GM19372 (cell line): ENCODE results near the gene SLC41A1.

ENCODE experiments used
- ATAC-seq: cut with Tn5 transposase; IDR thresholded peaks from one replicate; pipeline ENCODE4 v1.9.1; 2021; ENCODE audit warnings: mild to moderate bottlenecking, low read depth, moderate library complexity; ENCODE audit not compliant: unreplicated experiment

The SLC41A1 gene

DNA sequence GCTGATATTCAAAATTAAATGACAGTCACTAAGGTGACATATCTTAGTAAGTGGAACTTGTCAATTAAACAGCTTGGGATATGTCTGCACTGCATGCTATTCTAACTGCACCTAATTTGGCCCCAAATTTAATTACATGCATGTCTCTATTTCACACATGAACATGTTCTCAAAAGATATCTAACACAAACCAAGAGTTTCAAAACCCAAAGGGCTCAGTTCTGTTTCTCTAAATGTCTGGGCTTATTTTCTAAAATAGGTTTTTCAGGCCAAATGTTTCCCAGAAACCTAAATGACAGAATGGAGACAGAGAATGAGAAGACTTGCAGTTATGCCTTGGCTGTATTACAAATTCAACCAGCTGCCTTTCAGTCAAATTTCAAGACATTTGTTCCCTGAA lies 49.0 kb downstream of the SLC41A1 start:
- ATAC-seq = no peak

- no peak for ATAC-seq
Observed at GRCh38 chr1:205760606-205761005, 52.4 kb downstream of the SLC41A1 start.

DNA sequence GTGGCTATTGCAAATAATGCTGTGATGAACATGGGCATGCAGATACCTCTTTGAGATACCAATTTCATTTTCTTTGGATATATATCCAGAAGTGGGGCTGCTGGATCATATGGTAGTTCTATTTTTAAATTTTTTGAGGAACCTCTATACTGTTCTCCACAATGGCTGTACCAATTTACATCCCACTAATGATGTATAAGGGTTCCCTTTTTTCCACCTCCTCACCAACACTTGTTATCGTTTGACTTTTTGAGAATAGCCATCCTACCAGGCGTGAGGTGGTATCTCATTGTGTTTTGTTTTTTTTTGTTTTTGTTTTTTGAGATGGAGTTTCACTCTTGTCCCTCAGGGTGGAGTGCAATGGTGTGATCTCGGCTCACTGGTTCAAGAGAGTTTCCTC lies 56.4 kb downstream of the SLC41A1 start:
- no peak for ATAC-seq

DNA sequence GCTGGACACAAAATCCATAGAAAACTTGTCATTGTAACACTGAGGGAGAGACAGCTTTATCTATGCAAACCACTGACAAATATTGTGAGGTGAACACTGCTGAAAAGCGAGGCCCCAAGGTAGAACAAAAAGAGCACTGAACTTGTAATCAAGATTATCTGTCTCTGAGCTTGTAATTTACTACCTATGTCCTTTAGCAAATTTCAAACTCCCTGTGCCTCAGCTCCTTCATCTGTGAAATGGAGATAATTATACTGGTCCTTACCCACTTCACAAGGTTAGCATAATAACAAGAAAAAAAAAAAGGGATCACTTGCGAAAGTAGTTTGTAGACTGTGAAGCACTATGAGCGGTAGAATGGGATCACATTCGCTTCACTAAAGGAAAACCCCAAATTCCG lies 58.1 kb downstream of the SLC41A1 start:
- ATAC-seq = no peak

GRCh38 chr1:205751036-205751651 lies 61.9 kb downstream of the SLC41A1 start:
- no peak for ATAC-seq

- peak; percentile 72 for ATAC-seq
Observed at GRCh38 chr1:205750138-205751035, 62.6 kb downstream of the SLC41A1 start, which contains the start of gene NUCKS1. NUCKS1 (minus strand) TSS chr1:205750182; CDS start chr1:205749973, 209 bp downstream.

DNA sequence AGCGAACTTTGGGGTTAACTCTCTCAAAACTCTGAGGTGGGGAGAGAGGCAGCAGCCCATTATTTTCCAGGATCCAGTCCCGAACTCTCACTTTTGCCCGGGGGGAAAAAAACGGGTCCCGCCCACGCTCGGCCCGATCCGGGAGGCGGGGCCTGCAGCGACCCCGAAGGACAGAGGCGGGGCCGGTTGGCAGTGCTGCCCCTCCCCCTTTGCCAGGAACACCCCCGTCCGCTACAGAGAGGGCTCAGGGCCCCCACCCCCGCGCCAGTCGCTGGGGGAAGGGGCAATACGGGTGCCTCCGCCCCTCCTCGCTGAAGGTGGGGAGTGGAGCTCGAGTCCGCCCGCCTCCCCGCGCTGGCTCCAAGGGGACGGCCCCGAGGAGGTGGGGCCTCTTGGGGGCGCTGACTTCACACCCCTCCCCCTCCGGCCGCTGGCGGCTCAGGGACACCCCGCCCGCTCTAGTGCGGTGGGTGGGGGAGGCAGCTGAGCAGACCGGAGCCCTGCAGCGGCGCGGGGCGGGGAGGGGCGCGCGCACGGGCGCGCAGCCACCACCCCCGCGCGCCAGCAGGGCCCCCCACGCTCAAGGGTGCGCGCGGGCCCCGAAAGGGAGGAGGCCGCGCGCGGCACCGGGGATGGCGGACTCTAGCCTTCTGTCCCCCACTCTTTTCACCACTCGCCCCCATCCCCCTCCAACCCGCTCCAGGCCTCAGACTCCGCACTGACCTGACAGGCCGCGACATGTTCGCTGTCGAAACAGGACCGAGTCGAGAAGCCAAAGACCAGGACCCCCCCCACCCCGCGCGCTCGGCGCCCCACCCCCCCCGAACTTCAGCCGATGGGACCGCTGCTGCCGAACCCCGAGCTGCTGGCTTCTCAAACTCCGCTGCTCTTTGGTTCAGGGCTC lies 63.5 kb downstream of the SLC41A1 start:
- peak; percentile 78 for ATAC-seq

DNA sequence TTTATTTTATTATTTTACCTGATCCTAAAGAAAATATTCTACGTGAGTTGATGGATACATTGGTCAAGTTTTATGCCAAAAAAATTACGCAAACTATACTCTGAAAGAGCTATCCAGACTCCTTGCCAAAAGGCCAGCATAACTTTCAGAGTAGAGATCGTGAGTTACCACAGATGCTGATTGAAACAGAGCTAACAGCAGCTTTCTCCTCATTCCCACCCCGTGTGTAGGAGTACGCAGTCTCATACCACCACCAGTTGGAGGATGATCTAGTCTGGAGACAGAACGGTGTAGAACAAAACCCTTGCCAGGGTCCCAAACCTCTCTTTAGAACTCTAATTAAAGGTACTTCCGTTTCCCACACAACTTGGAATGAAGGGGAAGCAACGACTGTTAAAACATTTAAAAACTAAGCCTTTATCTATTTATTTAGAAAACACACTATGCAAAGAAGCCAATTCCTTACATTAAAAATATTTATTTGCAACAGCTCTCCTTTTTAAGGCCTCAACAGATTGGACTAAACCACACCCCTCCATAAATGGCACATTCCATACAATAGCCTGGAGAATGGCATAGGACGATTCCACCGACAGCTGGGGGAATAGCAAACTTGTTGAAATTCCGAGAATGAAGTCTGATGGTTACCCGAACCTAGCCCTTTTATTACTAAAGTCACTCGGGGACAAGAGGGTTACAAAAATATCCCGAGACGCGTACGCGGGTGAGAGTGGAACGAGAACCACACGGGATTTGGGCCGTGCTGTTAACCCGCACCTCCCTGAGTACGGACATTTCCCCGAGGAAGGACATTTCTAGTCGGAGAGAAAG lies 64.4 kb downstream of the SLC41A1 start:
- ATAC-seq = peak; percentile 1

DNA sequence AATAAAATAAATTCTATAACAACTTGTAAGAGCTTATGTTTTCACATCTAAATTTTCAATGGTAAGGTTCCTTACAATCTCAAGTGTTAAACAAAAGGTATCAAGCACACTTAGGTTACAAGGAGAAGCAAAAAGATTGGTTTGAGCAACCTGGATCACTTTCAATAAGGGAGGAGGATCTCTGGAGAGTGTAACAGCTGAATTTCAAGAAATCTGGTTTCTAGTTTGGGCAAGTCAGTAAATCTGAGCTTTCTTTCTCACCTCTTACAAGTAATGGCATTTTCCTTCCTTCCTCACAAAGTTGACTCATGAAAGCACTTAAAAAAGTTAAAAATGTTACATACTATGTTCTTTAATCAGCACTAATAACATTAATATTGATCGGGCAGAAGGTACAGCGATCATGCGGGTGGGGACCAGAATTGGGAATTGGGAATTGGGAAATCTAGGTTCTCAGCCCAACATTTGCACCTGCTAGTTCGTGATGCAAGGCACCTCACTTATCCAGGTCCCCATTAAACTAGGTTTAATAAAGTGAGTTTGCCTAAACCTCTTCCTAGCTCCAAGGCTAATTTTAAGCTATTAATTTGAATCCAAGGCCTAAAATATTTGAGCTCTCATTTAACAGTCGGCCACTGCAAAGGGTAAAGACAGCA lies 66.1 kb downstream of the SLC41A1 start:
- ATAC-seq = no peak

DNA sequence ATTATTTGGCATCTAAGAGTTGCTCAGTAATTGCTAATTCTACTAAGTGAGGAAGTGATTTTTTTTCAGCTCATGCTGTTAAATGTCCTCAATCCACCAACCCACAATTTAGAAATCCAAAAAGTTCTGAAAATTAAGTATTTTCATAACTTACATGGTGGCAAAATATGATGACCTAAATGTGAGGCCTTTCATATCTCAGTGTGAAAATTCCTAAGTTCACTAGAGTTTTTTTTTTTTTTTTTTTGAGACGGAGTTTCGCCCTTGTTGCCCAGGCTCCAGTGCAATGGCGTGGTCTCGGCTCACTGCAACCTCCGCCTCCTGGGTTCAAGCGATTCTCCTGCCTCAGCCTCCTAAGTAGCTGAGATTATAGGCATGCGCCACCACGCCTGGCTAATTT lies 68.6 kb downstream of the SLC41A1 start:
- ATAC-seq = no peak

GRCh38 chr1:205743977-205744376 lies 69.0 kb downstream of the SLC41A1 start:
- no peak for ATAC-seq

GRCh38 chr1:205741681-205742080 lies 71.3 kb downstream of the SLC41A1 start:
- no peak for ATAC-seq

DNA sequence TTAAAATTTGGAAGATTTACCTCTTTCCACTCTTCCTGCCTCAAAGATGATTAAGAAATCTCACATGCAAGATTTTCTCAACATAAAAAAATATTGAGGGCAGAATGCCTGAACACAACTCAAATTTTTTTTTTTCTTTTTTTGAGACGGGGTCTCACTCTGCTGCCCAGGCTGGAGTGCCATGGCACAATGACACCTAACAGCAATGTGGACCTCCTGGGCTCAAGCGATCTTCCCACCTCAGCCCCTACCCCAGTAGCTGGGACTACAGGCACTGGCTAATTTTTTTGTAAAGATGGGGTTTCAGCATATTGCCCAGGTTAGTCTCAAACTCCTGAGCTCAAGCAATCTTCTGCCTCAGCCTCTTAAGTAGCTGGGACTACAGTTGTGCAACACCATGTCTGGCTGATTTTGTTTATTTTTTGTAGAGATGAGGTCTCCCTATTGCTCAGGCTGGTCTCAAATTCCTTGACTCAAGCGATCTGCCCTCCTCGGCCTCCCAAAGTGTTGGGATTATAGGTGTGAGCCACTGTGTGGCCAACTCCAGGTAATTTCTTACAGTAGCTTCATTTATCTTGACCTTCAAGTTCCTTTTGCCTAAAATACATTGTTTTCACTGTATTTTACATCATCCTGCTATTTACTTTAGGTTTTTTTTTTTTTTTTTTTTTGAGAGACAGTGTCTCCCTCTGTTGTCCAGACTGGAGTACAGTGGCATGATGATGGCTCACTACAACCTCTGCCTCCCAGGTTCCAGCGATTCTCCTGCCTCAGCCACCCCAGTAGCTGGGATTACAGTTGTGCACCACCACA lies 73.4 kb downstream of the SLC41A1 start:
- no peak for ATAC-seq
